Cortex of kidney (tissue), 1 donor: ENCODE measurements around the gene EML6.
"Not testable (repeated sequence)": the region's sequence is repeated elsewhere in the genome, so short reads cannot be mapped to it uniquely, and the experiment has no call there.

Experiments
- DNase-seq: peaks from one replicate; lab custom pipeline; 2025; lab: John Stamatoyannopoulos, UW

EML6 gene

GRCh38 chr2:54723131-54723995, at the start of gene EML6:
Gene EML6, plus strand, starts transcription at chr2:54723662. Its CDS starts 1,400 bp downstream, at chr2:54725062.
- peak; percentile 66 for DNase-seq

GRCh38 chr2:54675281-54675680, 48.2 kb upstream of the EML6 start:
- no peak for DNase-seq

DNA sequence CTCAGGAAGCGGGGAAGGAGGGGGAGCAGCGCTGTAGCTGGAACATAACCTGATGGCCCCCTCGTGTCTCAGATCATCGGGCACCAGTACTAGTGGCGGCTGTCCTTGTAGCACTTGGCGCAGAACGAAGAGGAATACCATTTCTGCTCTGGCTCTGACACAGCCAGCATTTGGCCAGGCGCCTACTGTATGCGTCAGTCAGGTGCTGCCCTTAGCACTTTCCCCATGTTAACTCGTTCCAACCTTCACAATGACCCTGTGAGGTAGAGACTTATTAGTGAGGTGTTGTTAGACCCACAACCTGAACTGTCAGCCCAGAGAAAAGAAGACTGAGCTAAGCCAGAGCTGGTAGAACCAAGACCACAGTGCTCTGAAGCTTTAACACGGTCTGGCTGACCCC, 47.7 kb upstream of the EML6 start:
- DNase-seq, result no peak

- DNase-seq, result no peak
These were observed 46.8 kb upstream of the EML6 start for GRCh38 chr2:54676656-54677055.

DNA sequence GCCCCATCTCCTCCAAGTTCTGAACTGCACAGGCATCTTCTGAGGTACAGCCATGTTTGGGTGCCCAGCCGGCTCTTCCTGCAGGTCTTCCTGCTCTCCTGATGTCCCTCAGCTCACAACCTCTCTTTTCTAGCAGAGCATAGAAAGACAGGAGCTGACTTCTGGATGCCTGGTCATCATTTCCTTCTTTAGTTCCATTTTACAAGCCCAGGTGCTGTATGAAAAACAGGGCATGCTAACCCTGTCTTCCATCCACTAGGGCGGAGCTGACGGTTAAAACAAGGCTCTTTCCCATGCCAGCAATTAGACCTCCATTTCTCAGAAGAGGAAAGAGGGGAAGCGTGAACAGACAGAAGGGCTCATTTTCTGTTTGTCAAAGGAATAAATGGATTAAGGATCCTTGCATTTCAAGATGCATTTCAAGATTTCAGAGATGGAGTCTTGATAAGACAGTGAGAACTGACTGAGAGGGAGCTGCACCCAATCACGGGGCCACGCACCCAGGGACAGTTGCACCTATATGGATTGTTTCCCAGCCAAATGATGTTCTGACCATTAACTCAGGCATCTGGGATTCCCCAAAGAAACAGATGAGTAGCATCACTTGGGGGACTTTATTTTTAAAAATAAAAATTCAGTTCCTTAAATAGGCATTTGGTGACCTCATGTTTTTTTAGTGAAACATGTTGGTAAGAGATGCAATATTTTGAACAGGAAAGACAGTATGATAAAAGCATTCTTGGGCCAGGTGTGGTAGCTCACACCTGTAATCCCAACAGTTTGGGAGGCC, 45.8 kb upstream of the EML6 start:
- no peak for DNase-seq

DNA sequence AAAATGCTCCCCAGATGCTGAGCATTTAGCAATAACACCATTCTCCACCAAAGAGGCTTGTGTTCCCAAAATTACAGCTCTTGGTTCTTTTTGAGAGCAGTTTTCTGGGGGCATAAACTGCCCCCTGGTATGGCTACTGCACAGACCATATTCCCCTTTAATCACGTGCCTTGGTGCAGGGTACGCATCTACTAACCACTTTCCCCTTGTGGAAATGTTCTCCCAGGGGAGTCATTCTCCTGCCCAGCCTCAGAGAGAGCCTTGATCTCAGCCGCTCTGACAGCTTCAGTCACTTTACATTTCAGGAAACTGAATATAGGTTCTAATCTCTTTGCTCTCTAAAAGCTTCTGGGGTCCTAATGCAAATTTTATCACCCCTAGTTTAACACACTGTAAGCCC, 44.7 kb upstream of the EML6 start:
- no peak for DNase-seq

DNA sequence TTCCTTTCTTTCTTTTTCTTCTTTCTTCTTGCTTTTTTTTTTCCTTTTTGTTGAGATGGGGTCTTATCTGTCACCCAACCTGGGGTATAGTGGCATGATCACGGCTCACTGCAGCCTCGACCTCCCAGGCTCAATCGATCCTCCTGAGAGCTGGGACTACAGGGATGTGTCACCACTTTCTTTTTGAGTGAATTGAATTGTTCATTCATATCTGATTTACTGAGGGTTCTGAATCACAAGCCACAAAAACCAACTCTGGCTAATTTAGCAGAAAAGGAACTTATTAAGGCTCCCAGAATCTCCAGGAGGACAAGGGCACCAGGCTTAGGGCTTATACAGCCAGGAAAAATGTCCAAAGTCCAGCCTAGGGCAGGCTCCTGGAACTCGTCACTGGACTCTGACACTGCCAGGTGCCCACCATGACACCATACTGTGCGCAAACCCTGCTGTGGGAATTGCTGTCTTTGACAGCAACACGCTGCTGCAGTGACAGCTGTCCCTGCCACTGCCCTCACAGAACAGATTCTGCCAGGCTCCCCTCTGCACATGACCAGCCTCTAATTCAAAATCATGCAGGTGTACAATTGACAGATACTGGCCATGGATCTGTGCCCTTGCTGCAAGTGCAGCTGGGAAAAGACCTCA, 42.9 kb upstream of the EML6 start:
- no peak for DNase-seq

GRCh38 chr2:54681416-54681815, 42.0 kb upstream of the EML6 start:
- no peak for DNase-seq

DNA sequence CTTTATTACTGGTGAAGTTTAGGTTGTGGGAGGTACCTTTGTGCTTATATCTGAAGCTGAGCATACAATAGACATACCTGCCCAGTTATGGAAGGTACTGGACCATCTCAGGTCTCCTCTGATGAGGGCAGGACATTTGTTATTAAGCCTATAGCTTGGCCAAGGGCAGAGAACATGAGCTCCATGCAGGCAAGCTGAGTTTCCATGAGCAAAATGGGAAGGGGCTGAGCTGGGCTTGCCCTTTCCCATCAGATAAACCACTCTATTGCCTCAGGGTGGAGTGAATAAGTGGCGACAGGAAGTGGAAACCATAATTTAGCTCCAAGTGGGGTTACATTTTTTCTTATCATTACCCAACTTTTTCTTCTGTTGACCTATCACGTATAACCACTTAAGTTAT, 39.9 kb upstream of the EML6 start:
- no peak for DNase-seq

GRCh38 chr2:54685263-54685775, 38.1 kb upstream of the EML6 start:
- DNase-seq, result no peak

DNA sequence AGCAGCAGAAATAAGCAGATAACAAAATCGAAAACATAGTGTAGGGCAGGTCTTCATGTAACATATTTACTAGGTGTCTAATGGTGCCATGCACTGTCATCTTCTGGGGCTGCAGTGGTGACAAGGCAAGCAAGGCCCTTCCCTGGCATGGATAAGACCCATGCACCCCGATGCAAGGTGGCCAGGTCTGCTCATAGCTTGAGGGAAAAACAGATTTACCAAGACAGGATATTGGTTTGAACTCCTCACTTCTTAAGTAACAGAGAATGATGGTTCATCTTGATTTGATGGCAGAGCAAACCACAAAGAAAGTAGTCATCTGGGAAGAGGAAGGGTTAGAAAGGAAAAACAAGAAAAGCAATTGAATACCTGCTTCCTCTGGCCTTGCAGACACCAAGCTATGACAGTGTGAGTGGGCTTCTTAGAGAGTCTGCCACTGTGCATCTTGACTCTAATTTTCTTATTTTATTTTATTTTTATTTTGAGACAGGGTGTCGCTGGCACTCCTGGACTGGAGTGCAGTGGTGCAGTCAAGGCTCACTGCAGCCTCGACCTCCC, 35.8 kb upstream of the EML6 start:
- DNase-seq, result no peak

DNA sequence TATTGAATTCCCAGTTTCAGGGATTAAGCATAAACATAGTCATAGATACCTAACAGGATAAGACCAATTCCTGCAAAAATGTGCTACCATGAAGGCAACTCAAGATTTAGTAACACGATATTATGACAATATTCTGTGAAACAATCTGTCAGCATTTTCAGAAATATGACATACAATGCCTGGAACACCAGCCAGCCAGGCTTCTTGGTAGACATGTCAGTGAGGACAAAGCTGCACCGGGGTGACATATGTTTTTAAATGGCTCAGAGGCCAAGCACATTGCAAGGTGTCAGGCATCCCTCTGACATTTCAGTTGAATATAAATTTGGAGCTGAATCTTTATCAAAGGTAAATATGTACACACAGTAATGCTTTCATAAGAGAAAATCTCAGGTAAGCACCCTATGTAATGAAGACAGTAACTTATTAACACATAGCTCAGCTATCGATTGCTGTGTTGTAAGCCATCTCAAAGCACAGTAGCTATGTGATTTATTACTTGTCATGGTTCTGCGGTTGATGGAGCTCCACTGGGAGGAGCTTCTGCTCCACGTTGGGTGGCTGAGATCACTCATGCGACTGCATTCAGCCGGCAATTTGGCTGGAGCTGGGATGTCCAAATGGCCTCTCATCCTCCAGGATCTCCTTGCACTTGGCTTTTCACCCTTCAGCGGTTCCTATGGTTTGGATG, 31.9 kb upstream of the EML6 start:
- no peak for DNase-seq

- DNase-seq, result no peak
These were observed 30.9 kb upstream of the EML6 start for GRCh38 chr2:54692556-54692955.

DNA sequence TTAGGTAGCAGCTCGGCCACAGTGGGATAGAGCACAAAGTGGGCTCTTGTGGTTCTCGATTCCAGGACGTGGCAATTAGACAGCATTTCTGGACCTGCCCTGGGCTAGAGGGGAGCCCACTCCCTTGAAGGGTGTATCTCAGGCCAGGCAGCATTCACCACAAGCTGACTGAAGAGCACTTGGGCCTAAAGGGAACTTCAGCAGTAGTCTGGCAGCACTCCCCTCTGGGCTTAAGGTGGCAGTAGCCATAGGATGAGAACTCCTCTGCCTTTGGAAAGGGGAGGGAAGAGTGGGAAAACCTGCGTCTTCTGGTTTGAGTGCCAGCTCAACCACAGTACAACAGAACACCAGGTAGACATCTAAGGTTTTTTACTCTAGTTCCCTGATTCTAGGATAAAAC, 28.1 kb upstream of the EML6 start:
- DNase-seq, result no peak

DNA sequence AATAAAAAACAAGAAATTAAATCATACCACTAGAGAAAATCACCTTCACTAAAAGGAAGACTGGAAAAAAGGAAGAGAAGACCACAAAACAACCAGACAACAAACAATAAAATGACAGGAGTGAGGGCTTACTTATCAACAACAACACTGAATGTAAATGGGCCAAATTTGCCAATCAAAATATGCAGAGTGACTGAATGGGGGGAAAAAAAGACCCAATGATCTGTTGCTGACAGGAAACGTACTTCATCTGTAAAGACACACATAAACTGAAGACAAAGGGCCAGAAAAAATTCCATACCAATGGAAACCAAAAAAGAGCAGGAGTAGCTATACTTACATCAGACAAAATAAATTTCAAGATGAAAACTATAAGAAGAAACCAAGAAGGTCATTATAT, 25.5 kb upstream of the EML6 start:
- DNase-seq, result no peak

- not testable (repeated sequence) for DNase-seq
These were observed 24.5 kb upstream of the EML6 start for GRCh38 chr2:54698926-54699325.

DNA sequence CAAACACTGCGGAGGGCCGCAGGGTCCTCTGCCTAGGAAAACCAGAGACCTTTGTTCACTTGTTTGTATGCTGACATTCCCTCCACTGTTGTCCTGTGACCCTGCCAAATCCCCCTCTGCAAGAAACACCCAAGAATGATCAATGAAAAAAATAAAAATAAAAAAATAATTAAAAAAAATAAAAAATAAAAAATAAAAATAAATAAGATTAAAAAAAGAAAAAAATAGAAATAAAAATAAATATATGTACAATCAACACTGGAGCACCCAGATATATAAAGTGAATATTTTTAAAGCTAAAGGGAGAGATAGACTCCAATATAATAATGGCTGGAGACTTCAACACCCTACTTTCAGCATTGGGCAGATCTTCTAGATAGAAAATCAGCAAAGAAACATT, 23.8 kb upstream of the EML6 start:
- DNase-seq, result no peak

- no peak for DNase-seq
These were observed 22.4 kb upstream of the EML6 start for GRCh38 chr2:54701029-54701428.

DNA sequence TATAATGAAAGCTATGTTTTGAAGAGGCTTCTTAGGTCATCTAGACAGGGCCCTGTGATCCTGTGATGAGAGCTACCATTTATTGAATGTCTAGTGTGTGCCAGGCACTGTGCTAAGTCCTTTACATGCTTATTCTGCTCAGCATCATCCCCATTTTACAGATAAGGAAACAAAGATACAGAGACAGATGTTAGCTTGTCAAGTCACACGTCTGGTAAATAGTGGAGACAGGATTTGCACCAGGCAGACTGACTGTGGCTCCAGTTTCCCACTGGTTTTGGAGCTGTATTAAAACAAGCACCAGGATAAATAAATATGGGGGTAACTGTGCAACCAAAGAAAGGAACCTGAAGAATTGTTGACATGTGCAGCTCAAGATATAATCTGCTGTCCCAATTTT, 19.2 kb upstream of the EML6 start:
- DNase-seq, result no peak

- DNase-seq, result no peak
These were observed 18.5 kb upstream of the EML6 start for GRCh38 chr2:54704688-54705605.

DNA sequence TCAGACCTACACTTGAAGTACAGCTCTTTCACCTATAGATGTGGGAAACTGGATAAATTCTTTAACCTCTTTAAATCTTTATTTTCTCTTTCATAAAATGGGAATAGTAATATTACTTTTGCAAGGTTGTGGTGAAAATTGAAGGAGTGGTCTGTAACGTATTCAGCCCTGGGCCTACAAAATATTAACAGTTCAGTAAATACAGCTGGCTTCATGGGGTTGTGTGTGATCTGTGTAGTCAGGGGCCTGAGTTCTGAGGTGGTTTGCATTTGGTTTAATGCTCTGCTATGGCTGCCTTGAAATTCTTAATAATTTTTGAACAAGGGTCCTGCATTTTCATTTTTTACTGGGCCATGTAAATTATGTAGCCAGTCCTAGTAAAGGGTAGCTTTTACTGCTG, 16.8 kb upstream of the EML6 start:
- no peak for DNase-seq
